SK-N-SH (cell line): ENCODE data around the gene RRP1B.

Experiments
- ELF1 ChIP-seq: IDR thresholded peaks from 2 replicates; pipeline ENCODE4 v1.4.0; 2012
- EP300 ChIP-seq, 2 experiments: IDR thresholded peaks; 2 replicates each; pipeline versions ENCODE4 v1.4.0 to v1.6.1; 2012; ENCODE audit warnings: borderline replicate concordance in 1 of 2, low read depth in 1 of 2, low read length in 1 of 2
- GABPA ChIP-seq: IDR thresholded peaks from 2 replicates; pipeline ENCODE4 v1.4.0; 2012; ENCODE audit warnings: low read depth, mild to moderate bottlenecking
- MXI1 ChIP-seq: IDR thresholded peaks from 2 replicates; pipeline ENCODE4 v1.6.1; 2012; ENCODE audit warnings: mild to moderate bottlenecking, low read depth, low read length, improper control_type of control experiment
- RFX5 ChIP-seq: IDR thresholded peaks from 2 replicates; pipeline ENCODE4 v1.6.1; 2012; ENCODE audit warnings: mild to moderate bottlenecking, improper control_type of control experiment, low read length
- SIN3A ChIP-seq: IDR thresholded peaks from 2 replicates; pipeline ENCODE4 v1.6.1; 2012; ENCODE audit warnings: low read depth, mild to moderate bottlenecking, low read length, moderate library complexity, borderline replicate concordance
- TAF1 ChIP-seq: IDR thresholded peaks from 2 replicates; pipeline ENCODE4 v1.6.1; 2012; ENCODE audit warnings: low read depth, mild to moderate bottlenecking, low read length, moderate library complexity, borderline replicate concordance
- YY1 ChIP-seq: IDR thresholded peaks from 2 replicates; pipeline ENCODE4 v1.4.0; 2012; ENCODE audit warnings: low read depth, mild to moderate bottlenecking
- TF ChIP-seq, protein P1 (sequence below): fragments of 200-600 bp; sonication (generic); IDR thresholded peaks from 2 replicates; pipeline ENCODE4 v1.6.1; 2017; ENCODE audit warnings: antibody characterized with exemption, mild to moderate bottlenecking, moderate library complexity
- TF ChIP-seq, protein P2 (sequence below): IDR thresholded peaks from 2 replicates; pipeline ENCODE4; 2012
- TF ChIP-seq, protein P3 (sequence below): fragments of 150-350 bp; IDR thresholded peaks from 2 replicates; pipeline ENCODE4 v1.6.1; 2017; ENCODE audit warnings: antibody characterized with exemption, low read length, low read depth, borderline replicate concordance
- TF ChIP-seq, protein P4 (sequence below): IDR thresholded peaks from 2 replicates; pipeline ENCODE4 v1.4.0; 2012; ENCODE audit warnings: low read depth, borderline replicate concordance

DNA sequence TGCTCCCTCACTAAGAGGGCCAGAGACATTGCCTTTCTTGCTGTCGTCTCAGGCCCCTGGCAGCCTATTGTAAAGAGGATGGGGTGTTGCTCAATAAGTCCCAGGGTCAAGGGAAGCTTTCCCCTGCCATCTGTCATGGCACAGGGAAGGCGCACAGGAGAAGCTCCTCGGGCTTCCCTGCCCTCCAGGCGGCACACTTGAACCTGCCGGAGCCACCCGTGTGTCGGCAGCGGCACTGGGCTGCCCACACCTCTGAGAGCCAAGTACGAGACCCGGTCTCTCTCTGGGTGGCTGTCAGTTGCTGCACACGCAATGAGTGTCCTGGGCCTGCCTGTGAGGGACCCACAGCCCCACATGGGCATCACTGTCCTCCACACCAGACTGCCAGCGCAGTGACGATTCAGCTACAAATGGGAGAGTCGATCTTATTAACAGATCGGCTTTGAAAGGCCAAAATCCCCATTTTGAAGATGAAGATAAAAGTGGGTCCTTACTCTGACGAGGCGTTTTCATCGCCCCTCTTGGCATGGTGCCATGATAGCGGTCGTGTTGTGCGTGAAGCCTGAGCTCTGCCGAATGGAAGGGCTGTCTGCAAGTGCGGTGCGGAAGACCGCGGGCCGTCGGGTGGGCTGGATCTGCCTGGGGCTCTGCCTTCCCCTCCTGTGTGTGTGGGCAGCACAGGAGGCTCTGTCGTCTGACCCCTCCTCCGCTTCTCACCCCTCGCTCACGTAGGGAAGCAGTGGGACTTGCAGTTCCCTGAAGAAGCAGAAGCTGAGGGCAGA lies 30.4 kb downstream of the RRP1B start:
- TF ChIP-seq, protein P1, sequence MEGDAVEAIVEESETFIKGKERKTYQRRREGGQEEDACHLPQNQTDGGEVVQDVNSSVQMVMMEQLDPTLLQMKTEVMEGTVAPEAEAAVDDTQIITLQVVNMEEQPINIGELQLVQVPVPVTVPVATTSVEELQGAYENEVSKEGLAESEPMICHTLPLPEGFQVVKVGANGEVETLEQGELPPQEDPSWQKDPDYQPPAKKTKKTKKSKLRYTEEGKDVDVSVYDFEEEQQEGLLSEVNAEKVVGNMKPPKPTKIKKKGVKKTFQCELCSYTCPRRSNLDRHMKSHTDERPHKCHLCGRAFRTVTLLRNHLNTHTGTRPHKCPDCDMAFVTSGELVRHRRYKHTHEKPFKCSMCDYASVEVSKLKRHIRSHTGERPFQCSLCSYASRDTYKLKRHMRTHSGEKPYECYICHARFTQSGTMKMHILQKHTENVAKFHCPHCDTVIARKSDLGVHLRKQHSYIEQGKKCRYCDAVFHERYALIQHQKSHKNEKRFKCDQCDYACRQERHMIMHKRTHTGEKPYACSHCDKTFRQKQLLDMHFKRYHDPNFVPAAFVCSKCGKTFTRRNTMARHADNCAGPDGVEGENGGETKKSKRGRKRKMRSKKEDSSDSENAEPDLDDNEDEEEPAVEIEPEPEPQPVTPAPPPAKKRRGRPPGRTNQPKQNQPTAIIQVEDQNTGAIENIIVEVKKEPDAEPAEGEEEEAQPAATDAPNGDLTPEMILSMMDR = no peak
- TF ChIP-seq TAF1 = no peak
- TF ChIP-seq SIN3A = no peak
- TF ChIP-seq RFX5 = no peak
- TF ChIP-seq, protein P2, sequence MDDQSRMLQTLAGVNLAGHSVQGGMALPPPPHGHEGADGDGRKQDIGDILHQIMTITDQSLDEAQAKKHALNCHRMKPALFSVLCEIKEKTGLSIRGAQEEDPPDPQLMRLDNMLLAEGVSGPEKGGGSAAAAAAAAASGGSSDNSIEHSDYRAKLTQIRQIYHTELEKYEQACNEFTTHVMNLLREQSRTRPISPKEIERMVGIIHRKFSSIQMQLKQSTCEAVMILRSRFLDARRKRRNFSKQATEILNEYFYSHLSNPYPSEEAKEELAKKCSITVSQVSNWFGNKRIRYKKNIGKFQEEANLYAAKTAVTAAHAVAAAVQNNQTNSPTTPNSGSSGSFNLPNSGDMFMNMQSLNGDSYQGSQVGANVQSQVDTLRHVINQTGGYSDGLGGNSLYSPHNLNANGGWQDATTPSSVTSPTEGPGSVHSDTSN = no peak
- TF ChIP-seq GABPA = no peak
- no peak for TF ChIP-seq ELF1
- TF ChIP-seq YY1 = no peak
- TF ChIP-seq, protein P3, sequence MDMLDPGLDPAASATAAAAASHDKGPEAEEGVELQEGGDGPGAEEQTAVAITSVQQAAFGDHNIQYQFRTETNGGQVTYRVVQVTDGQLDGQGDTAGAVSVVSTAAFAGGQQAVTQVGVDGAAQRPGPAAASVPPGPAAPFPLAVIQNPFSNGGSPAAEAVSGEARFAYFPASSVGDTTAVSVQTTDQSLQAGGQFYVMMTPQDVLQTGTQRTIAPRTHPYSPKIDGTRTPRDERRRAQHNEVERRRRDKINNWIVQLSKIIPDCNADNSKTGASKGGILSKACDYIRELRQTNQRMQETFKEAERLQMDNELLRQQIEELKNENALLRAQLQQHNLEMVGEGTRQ = no peak
- no peak for TF ChIP-seq MXI1
- TF ChIP-seq EP300 (IDR thresholded peaks at IDR 0.05; ENCODE audit: borderline replicate concordance in 1 of 2, low read depth in 1 of 2, low read length in 1 of 2) = no peak
- TF ChIP-seq, protein P4, sequence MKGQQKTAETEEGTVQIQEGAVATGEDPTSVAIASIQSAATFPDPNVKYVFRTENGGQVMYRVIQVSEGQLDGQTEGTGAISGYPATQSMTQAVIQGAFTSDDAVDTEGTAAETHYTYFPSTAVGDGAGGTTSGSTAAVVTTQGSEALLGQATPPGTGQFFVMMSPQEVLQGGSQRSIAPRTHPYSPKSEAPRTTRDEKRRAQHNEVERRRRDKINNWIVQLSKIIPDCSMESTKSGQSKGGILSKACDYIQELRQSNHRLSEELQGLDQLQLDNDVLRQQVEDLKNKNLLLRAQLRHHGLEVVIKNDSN = no peak
